T-helper 1 cell (primary cell): Measurements from ENCODE around the gene PRR15.
"Not testable (repeated sequence)": the region's sequence is repeated elsewhere in the genome, so short reads cannot be mapped to it uniquely, and the experiment has no call there.

Source experiments
- DNase-seq, 5 donors: peaks; one replicate each; pipeline ENCODE4 v3.0.0-alpha.2; 2012 to 2020
- total RNA-seq, 4 donors: gene quantifications; one replicate each; lab custom pipeline; 2026; lab: John Stamatoyannopoulos, UW

The PRR15 gene, protein sequence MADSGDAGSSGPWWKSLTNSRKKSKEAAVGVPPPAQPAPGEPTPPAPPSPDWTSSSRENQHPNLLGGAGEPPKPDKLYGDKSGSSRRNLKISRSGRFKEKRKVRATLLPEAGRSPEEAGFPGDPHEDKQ
- 0 to 0.15 (median 0) reads per million in 4 donors for total RNA-seq

DNA sequence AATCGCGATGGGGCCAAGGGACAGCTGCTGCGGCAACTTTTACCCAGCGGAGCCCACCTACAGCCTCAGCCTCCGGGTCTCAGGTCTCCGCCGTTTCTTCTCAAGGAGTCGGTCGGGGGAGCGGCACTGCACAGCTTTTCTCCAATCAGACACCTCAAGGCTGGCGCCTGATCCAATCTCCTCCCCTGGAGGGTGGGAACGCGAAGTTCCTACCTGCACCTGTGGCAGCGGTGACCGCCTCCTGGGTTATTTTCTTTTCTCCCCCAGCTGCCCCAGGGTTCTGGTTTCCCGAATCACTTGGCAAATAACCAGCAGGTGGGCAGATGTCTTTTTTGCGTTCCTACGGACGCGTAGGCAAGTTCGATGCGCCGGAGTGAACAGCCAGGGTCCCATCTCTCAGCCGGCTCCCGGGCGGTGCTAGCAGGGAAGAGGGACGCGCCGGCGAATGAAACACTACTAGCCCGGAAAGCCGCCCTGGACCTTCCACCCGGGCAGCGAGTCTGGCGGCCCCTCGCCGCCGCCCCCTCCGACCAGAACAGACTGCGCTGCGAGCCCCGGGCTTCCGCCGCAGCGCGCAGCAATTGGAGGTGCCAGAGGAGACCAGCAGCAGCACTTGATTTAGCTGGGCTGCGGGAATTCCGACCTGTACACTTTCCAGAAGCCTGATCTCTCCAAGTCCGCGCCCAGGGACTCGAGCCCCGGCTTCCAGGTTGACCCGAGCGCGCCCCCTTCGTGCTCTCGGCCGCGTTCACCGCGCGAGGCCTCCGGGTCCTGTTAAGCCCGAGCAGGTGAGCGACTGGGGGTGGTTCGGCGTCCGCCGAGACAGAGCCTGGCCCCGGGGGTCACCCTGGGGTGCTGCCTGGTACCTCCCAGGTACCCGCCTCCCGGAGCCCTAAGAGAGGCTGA lies at the start of gene PRR15:
Gene PRR15, plus strand, starts transcription at position 246 of the 906 bp plus-strand sequence. CDS start 2,495 bp downstream, outside the sequence.
- DNase-seq, result peak in 1 of 5 donors; percentile 15

DNA sequence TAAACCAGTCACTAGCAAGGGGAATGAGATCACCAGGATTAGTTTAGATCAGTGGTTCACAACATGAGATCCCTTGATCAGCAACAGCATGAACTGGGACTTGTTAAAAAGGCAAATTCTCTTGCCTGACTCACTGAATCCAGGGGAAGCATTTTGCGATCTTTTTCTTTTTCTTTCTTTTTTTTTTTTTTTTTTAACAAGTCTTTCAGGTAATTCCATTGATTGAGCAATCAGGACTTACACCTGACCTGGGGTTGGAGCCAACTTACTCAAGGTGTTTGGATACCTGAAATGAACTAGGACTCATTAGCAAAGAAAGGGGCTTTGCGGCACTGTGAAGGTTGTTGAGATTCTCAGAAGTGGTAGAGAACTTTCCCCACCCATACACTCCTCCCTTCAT lies 47.1 kb upstream of the PRR15 start:
- no peak for DNase-seq

DNA sequence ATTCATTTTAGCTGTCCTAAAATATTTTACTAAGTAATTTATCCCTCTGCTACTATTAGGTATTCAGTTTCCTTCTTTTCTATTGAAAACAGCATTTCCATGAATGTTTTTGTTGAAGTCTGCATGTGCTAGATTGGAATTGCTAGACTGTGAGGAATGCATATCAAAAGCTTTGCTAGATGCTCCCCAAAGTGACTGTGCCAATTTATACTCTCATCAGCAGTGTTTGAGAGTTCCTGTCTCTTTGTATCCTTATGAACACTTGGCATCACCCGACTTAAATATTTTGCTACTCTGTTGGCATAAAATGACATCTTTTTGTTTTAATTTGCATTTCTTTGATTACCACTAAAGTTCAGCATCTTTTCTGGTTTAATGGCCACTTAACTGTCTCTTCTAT lies 45.0 kb upstream of the PRR15 start:
- DNase-seq, result no peak

DNA sequence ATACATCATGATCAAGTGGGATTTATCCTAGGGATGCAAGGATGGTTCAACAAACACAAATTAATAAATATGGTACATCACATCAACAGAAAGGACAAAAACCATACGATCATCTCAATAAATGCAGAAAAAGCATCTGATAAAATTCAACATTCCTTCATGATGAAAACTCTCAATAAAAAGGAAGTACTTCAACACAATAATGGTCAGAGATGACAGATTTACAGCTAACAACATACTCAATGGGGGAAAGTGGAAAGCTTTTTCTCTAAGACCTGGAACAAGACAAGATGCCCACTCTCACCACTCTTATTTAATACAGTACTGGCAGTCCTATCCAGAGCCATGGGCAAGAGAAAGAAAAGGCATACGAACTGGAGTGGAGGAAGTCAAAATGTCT lies 39.9 kb upstream of the PRR15 start:
- DNase-seq, result no peak

DNA sequence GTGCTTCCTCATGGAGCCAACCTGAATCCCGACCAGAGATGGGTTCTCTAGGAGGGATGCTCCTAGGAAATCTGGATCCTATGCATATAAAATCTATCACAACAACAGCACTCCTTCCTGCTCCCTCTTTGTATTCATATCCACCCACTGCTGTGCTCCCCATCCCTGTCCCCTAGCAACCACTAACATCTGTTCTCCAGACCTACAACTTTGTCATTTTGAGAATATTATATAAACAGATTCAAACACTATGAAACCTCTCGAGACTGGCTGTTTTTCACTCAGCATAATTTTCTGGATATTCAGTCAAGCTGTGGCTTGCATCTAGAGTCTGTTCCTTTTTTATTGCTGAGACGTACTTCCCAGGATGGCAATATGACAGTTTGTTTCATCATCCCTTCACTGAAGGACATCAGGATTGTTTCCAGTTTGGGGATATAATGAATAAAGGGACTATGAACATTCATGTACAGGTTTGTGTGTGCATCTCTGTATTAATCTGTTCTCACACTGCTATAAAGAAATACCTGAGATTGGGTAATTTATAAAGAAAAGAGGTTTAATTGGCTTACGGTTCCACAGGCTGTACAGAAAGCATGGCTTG lies 36.0 kb upstream of the PRR15 start:
- DNase-seq, result no peak

DNA sequence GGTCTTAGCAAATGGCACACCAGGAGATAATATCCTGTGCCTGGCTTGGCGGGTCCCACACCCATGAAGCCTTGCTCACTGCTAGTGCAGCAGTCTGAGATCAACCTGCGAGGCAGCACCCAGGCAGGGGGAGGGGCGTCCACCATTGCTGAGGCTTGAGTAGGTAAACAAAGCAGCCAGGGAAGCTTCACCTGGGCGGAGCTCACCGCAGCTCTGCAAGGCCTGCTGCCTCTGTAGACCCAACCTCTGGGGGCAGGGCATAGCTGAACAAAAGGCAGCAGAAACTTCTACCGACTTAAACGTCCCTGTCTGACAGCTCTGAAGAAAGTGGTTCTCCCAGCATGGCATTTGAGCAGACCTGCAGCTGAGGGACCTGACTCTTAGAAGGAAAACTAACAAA lies 35.1 kb upstream of the PRR15 start:
- not testable (repeated sequence) for DNase-seq

DNA sequence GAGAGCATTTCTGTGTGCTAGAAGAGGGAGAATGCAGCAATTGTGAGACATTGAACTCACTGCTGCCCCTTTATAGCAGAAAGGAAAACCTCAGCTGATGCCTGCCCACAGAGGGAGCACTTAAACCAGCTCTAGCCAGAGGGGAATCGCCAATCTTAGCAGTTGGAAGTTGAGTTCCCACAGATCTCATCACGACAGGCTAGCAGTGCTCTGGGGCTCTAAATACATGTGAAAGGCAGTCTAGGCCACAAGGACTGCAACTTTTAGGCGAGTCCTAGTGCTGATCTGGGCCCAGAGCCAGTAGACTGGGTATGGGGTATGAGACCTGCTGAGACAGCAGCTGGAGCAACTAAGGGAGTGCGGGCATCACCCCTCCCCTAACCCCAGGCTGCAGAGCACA lies 25.2 kb upstream of the PRR15 start:
- no peak for DNase-seq

DNA sequence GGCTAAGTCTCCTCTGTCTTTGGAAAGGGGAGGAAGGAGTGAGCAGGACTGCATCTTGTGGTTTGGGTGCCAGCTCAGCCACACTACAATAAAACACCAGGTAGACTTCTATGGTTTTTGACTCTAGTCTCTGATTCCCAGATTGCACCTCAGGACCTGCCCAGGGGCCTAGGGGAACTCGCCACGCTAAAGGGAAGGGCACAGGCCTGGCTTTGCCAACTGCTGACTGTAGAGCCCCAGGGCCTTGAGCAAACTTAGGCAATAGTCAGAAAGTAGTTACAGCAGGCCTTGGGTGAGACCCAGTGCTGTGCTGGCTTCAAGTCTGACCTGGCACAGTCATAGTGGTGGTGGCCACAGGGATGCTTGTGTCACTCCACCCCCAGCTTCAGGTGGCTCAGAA lies 24.2 kb upstream of the PRR15 start:
- no peak for DNase-seq

DNA sequence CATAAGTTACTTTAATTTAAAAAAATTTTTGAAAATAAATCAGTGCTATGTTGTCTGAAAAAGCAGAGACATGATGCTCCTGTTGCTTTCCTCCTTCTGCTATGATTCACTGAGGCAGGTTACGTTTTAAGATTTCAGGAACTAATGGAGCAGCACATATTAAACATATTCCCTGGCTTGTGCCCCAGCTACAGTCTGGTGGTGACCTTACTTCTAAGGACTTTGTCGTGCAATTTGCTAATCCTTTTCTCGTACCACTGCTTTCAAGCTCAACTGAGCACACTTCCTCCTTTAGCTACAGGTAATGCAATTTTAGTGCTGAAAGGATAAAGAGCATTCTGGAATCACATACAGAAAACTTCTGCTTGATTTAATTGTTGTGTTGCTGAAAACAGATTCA lies 16.2 kb upstream of the PRR15 start:
- no peak for DNase-seq

DNA sequence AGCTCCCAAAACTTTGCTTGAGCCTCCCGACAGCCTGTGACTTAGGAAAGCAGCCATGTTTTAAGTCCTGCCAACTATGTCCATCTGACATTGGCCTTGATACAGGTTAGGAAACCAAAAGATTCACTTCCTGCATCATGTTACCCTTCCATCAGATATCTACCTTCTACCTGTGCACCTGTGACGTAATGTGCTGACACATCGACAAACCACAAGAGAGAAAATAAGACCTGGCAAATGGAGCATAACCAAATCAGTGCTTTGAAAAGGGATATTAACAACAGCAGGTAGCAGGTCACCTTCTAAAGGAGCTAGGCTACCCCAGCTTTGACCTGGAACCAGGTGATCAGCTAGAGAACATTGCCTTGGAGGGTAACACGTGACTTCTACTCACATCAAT lies 14.8 kb upstream of the PRR15 start:
- DNase-seq, result no peak

DNA sequence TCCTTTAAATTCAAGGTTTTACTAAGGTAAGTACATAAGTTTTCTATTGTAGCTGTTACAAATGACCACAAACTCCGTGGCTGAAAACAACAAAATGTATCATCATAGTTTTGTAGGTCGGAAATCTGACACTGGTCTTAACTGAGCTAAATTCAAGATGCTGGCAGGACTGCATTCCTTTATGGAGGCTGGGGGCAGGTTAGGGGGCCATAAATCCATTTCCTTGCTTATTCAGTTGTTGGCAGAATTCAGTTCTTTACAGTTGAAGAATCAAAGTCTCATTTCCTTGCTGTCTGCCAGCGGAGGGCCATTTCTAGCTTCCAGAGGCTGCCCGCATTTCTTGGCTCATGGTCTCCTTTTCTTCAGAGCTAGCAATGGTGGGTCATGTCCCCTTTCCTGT lies 11.2 kb upstream of the PRR15 start:
- no peak for DNase-seq

DNA sequence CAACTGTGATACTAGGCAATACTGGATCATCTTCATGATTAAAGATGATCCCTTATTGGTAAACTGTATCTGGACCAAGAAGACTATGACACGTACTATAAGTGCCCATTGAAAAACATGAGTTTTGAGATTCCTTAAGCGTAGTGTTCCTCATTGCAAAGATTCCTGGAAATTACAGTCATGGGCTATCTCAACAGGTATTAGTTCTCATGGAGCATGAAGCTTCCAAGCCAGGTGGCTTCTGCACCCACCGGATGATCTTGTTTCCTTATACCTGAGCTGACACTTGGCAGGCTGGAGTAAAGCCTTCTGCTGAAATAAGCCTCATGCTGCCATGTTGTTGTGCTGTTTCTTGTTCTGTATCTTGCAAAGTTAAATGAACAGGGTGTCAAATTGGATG lies 8.6 kb upstream of the PRR15 start:
- DNase-seq, result no peak

DNA sequence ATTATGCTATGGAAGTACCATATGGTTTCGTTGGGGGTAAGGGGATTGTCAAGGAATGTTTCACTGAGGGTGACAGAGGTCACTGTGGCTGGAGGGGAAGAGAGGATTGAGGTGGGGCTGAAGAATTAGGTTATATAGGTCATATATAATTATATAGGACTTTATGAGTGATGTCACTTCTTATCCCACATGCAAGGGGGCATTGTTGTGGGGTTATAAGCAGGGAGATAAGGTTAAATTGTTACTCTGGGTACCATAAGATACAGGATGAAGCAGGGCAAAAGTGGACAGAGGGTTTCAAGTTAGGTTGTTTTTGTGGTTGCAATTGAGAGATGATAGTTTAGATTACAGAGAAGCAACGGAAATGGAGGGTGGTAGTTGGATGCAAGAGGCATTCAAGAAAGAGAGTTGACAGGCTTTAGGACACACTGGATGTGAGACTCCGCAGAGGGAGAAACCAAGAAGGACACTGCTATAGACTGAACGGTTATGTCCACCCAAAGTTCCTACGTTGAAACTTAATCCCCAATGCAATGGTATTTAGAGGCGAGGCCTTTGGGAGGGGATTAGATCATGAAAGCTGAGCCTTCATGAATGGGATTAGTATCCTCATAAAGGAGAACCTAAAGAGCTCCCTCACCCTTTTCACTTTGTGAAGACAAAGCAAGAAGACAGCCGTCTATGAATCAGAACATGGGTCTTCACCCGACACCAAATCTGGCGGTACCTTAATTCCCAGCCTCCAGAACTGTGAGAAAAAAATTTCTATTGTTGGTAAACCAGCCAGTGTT lies 7.0 kb upstream of the PRR15 start:
- no peak for DNase-seq

DNA sequence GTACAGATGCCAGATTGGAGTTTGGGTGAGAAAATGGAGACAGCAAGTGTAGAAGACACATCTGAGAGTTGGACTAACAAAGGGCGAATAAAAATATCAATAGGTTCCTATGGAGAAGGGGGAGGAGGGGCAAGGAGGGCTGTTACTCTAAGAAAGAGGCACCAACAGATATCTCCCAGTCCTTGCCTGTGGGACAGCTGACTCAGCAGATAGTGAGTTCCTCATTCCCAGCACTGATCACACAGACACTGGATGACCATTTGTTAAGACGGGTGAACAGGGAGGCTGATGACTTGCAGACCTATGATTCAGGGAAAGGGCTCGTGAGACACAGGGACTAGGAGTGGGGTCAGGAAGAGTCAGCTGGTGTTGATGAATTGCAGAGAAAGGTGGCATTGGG lies 5.7 kb upstream of the PRR15 start:
- DNase-seq, result no peak

DNA sequence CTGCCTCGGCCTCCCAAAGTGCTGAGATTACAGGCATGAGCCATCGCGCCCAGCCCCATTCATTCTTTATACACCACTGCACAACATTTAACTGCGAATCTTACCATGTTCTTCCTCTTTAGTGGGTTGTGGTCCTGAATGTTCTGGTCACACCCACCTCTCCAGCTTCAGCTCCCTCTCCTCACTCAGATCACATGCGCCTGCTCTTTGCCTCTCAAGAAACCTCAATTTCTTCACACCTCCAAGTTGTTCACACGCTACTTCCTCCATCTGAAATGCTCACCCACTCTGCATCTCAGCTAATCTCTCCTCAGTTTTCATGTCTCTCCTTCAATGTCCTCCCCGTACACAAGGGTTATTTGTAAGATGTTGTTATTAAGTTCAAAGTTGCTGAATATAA lies 2.4 kb upstream of the PRR15 start:
- no peak for DNase-seq

DNA sequence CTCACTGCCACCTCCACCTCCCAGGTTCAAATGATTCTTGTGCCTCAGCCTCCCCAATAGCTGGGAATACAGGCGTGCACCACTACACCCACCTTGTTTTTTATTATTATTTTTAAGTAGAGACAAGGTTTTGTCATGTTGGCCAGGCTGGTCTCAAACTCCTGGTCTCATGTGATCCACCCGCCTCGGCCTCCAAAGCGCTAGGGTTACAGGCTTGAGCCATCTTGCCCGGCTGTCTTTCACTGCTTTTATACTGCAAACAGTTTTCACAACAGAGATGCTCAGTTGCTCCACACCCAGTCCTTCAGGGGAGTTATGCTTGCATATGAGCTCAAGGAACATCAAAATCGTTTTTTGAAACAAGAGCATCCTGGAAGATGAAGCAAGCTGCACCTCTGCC lies 1.3 kb upstream of the PRR15 start:
- DNase-seq, result no peak

DNA sequence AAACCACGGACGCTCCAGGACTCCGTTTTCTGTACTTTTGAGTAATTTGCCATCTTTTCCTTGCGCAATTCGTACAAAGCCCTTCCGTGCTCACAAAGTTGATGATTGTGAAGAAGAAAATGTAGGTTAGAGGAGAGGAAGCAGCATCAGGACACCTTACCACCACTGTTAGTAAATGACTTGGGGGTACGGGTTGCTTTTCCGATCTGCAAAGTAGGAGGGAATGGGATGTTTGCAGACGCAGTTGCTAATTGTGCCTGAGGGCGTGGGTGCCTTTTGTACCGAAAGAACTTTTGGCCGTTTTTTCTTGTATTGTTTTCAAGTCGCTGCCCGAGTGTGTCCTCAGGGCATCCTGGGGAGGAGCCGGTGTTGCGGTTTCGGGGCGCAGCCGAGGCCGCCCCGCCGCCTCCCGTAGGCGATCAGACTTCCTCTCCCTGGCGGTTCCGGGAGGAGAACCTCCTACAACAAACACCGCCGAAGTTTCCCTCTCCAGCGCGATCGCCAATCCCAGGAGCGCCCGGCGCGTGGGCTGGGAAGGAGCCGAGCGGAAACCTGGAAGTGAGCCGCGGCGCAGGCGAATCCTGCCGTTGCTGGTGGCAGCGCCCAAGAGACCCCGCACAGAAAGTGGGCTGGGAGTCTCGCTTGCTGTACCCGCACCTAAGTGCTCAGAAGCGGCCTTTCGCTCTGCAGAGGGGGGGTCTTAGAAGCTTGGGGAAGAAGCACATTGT lies 1.0 kb downstream of the PRR15 start:
- DNase-seq, result no peak

DNA sequence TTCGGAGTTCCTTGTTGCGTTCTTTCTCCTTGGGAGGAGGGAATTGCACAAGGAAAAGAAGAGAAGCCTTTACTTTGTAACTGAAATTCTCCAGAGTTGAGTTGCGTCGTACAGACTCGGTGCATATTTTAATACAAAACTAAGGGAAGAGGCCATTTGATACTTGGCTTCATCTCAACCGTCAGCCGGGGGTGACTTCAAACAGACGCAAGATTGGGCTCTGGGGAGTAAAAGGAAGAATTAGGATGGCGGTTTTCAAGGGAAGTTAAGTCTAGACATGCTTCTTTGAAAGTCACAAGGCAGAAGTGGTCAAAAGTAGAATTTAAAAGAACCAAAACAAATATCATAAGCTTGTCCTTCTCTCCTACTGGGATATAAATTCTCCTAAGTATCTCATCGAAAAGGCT lies 1.6 kb downstream of the PRR15 start:
- no peak for DNase-seq

DNA sequence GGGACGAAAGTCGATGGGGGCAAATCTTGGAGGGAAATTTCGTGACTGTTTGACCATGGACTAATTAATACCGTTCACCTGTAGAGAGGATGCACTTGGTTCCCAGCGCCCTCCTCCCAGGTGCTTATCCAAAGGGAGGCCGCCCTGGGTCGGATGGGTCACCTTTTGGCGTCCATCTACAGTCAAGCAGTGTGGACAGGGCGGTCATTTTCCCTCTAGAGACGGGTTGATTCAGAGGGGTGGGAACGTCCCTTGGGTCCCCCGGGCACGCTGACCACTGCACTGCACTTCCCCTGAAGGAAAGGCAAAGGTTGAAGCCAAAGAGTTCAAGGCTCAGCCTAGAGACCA lies 2.0 kb downstream of the PRR15 start:
- DNase-seq, result no peak

DNA sequence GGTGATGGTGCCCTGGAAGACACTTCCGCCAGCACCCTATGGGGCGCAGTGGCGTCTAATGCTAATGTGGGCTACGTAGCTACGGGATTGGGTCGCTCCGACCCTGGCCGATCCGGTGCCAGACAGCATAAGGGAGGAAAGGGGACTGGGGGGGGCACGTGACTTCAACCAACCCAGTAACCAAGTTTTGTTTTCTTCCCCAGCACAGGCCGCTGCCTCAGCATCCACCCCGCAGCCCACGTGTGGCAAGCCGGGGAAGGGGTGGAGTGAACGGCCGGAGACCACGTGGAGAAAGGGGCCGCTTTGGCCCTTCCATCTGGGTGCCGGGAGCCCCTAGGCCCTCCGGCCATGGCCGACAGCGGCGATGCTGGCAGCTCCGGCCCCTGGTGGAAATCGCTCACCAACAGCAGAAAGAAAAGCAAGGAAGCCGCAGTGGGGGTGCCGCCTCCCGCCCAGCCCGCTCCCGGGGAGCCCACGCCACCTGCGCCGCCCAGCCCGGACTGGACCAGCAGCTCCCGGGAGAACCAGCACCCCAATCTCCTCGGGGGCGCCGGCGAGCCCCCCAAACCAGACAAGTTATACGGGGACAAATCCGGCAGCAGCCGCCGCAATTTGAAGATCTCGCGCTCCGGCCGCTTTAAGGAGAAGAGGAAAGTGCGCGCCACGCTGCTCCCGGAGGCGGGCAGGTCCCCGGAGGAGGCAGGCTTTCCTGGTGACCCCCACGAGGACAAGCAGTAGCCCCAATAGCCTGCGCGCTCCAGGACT lies 2.5 kb downstream of the PRR15 start:
- no peak for DNase-seq

DNA sequence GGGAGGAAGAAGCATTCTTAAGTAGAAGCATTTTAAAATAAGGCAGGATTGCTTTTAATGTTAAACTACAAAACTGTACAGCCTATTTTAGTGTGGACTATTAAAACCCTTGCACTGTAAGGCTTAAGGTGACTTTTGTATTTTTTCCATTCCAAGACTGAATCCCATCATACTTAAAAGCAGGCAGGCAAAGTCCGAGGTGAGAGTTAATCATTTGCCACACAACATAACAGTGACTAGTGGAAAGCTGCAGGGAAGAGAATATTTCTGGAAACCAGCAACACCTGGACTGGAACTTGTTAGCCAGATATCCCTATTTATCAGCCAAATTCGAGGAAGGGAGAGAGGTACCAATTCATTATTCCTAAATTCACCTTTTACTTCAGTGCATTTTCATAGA lies 3.5 kb downstream of the PRR15 start:
- no peak for DNase-seq

DNA sequence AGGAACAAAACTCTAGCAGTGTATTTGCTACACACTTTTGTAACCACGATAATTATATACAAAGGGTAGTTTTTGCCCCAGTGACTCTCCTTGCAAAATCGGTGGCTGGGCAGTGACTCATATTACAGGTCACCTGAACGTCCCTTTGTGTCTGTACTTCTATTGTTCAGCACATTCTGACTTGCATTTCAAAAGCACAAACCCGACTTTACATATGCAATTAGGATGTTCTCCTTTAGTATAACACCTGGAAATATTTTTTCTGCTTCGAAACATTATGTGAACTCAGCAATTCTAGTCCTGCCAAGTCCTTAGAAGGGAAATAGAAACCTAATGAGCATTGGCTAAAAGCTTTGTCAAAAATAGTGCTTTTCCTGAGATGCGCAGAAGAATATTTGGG lies 6.0 kb downstream of the PRR15 start:
- no peak for DNase-seq
